NCI-H460 (cell line): ENCODE measurements around the gene NMNAT3. TPM values are rescaled to one million over a fixed set of nuclear protein-coding genes. Genes with fewer than 3 reads are reported as not detected.
"Not testable (repeated sequence)": the region's sequence is repeated elsewhere in the genome, so short reads cannot be mapped to it uniquely, and the experiment has no call there.

Experiments
- DNase-seq: peaks from one replicate; pipeline ENCODE4 v3.0.0-alpha.2; 2016; ENCODE audit warnings: low read depth; ENCODE audit errors: extremely low read depth
- total RNA-seq: library from RNA; depleted of rRNA; stranded (reverse); fragments of >200 nt; shearing (Covaris generic); gene quantifications from 2 replicates; pipeline ENCODE4 v1.2.3, GENCODE V29; 2014

NMNAT3 gene
- total RNA-seq, 1 experiment from 2014 or later: 2.4 TPM

DNA sequence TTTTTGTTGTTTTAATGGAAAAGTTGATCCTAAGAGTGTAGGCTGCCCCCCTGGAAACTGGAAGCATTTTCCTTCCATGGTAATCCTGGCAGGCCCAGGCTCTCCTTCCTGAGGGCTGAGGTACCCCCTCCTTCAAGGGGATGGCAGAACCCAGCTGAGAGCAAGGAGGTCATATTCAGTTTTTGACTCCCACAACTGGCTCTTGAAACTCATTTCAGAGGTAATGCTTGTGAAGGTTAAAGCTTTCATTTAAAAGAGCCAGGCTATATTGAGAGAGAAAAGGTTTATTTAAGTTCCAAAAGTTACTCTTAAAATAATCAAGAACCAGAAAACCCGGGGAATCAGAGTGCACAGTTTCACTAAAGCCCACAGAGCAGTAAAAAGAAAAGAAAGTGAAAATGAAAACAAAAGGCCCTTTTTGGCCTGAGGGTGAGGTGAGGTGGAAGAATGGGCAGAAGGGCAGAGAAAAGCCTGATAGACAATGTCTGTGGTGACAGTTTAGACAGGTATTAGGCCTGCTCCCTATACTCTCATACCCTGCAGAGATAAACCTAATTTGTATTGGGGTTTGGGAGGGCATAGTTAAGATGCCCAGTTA, 91.3 kb downstream of the NMNAT3 start:
- DNase-seq: no peak

DNA sequence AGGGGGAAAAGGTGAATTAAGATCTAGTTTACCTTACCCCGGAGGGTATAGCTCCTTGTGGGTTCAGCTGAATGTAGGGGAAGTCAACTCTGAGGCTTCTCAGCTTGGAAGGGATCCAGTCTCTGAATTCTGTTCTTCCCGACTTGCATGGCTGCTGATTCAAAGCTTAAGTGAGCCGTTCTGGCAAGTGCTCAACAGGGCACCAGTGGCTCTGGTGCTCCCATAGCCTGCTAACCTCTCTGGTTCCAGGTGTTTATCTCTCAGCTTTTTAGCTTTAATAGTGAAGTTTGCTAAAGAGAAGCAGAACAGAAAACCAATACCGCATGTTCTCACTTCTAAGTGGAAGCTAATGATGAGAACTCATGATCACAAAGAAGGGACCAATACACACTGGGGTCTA, 92.0 kb downstream of the NMNAT3 start:
- DNase-seq: no peak

DNA sequence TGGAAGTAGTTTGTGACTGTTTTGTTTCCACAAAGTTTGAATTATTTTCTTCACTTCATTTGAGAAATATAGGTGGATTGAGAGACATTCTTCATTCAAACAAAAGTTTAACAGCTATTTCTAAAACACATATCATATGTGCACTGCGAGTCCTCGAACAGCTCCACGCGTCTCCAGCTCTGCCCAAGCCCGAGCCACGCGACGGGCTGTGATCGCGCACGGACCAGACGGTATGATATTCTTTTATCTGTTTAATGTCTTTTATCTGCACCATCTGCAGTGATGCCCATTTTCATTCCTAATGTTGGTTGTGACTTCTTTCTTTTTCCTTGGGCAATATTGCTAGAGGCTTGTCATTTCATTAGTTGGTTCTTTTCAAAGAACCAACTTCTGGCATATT, 94.1 kb downstream of the NMNAT3 start:
- not testable (repeated sequence) for DNase-seq

DNA sequence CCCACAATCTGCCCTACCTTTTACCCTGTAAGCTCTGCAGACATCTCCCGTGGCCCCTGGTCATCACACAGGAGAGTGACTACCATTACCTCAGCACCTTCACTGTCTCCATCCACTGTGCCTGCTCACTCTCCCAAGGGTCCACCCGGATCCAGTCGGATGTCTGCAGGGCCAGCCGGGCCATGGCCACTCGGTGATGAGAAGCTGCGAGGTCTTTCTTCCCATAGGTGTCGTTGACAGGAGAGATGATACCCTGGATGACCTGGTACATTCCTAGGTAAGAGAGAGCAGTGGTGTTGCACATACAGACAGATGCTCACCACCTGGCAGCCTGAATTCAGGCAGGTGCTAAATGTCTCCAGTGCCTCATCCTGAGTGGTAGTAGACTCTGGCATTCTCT, 99.0 kb downstream of the NMNAT3 start:
- DNase-seq: no peak

DNA sequence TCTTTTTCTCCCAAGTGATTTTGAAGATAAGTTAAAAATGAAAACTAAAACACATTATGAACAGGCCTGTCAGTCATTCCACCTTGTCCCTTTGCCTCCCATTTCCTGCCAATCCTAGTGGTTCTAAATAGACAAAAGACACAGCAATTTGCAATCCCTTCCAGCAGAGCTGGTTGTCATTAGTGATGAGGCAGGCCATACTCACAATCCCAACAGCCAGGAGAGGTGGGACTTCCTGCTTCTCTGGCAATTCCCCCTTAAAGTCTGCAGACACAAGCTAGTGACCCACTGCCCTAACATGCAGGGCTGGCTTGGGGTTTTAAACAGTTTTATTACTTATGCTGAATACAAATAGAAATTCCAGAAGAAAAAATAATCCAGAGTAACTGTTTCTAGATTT, 99.9 kb downstream of the NMNAT3 start:
- no peak for DNase-seq

DNA sequence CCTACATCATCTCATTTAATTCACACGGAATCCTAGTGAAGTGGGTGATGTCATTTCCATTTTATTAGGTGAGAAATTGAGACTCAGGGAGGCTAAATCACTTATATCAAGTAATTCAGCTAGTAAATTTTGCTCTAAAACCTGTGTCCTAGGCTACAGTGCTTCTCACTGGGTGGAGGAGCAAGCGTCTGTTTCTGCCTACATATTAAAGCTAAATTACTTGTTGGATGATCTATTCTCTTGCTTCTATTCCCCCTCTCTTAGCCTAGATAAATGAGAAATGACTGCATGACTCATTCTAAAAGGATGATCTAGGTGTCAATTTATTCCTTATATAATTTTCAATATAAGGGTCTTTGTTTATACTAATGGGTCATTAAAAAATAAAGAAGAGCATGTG, 100.4 kb downstream of the NMNAT3 start:
- no peak for DNase-seq

DNA sequence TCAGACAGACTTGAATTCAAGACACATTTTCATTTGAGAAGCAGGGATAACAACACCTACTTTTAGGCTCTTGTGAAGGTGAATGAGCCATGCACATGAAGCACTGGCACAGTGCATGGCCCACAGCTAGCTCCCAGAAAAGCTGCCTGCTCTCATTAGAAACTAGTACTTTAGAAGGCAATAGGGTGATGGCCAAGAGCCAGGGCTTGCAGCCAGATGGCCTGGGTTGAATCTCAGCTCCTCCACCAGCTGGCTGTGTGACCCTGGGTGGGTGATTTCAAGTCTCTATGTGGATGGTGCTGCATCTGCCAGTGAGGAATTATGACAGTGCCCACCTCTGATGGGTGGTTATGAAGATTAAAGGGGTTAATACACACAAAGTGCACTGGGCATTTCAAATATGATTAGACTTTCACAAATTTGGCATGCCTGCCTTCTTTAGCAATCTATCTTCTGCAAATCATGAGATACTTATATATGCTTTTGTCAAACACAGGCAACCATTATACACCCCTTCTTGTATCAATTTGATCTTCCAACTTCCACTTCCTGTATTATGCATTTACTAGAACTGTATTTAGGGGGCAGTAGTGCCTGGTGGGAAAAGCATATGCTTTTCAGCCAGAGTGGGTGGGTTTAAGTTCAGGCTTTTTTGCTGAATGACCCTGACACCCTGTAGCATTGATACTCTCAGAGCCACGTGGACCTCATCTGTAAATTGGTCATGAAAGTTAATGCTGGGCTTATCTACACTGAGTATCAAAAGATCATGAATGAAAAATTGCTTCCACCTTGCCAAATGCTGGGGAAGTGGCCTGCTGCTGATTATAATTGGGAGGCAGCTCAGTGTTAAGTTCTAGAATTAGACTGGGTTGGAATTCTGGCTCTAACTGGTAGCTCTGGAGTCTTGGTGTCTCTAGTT, 103.5 kb downstream of the NMNAT3 start:
- no peak for DNase-seq

DNA sequence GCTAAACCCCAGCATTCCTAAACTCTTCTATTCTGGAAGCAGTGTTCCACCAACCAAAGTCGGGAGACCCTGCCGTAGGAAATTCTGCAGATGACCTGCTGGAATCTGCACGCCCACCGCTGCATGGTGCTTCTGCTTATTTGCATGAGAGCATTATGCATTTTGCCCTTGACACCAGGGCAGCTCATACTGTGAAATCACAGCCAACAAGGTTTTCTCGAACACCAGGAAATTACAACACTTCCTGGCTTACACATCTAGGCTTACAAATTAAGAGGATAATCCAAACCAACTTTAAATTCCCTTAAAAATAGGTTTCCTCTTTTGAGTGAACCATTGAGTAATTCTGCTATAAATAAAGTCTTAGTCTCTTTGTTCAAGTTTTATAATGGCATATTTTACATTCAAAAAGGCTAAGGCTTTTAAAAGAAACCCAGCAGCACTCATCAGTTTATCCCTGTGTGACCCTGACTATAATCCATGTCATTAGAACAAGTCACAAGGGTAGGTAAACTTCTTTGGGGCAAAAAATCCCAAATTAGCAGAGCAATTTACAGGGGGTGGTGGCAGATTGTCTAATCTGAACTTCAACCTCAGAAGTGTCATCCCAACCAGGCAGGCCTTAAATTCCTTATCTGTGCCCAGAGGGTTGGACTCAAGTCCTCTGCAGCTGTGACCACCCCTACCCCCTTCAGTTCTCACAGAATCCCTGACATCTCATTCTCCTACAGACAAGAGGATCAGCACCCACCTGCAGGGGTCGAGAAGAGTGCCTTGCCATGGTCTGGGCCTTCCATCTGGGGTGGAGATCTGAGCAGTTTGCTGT, 104.7 kb downstream of the NMNAT3 start:
- no peak for DNase-seq

DNA sequence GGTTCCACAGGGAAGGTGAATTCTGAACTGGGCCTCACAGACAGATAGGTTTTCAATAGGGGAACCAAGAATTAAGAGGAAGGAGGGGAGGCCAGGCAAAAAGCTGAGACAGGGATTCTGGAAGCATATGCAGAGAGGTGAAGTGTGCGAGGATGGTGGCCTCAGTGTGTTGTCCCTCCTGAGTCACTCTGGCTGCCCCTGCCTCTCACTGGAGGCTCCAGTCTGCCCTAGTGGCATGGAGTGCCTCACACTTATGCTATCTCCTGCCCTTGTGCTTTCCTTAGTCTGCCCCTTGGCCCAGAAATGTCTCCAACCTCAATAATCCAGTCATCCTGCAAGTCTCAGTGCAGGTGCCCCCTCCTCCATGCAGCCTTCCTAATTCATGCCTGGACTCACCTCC, 106.1 kb downstream of the NMNAT3 start:
- DNase-seq: no peak

DNA sequence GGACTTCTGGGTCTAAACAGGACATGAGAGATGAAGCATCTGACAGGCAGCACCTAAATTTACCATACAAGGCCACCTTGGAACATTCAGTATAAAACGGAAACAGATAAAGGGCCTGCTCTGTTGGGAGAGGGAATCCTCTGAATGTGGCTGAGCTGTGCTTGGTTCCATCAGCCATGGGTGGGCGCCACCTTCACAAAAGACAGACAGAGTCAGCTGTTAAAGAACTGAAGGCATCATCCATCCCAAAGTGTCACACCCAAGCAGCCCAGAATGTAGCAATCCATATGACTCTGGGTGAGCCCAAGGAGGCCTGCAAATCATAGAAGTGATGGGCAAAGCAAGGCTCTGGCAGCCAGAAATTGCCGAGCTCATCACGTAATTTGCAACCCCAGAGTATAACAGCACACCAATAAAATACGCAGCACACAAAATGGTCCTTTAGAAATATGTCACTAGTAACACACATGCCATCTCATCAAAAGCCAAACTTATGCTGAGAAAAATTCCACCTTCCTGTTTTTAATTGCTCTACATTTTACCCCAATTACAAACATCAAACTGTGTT, 113.4 kb downstream of the NMNAT3 start:
- DNase-seq: no peak

DNA sequence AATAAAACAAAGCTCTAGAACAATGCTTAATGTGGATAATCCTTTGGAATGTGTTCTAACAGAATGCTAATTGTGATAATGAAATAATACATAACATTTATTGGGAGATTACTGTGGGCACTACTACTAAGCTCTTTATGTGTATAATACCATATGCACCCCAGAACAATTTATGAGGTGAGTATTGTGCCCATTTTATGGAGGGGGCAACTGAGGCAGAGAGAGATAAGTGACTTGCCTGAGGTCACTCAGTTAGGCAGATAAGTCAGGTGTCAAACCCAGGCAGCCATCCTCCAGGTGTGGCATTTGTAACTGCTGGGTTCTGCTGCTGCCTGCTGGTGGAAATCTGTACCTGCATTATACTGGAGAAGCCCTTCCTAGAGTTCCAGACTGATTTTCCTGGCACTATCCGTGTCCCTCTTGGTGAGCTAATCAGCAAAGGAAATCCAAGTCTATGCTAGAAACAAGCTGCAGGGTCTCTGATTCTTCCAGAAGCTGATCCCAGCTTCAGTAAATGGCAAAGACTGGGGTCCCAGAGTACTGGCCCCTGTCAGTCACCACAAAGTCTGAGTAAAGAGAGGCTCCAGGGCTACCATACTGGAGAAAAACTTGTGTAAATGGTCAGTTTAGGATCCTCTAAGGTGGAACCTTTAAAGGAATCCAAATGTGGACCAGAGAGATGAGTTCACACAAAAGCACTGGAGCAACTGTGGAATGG, 115.7 kb downstream of the NMNAT3 start:
- DNase-seq: no peak

DNA sequence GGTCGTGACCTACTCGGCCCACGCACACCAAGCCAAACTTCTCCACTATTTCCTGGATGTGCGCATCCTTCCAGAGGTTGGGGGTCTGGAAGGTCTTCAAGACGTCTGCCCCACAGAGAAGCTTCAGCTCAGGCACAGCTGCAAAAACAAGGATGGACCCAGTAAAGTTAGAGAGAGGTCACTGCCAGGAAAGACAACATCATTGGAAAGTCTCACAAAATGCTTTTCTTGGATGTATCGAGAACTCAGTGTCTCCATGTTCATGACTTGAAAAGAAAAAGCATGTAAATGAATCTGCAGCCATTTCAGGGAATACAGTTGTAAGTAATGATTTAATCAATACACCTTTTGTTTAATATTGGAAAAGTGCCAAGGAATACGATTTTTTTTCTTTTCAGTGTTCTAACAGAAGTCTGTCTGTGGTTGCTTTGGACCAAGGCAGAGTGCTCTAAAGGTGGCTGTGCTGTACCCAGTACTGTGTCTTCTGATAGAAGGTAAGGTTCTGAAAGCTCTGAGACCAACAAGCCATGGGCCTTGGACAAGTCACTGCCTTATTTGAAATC, 116.4 kb downstream of the NMNAT3 start:
- DNase-seq: no peak

DNA sequence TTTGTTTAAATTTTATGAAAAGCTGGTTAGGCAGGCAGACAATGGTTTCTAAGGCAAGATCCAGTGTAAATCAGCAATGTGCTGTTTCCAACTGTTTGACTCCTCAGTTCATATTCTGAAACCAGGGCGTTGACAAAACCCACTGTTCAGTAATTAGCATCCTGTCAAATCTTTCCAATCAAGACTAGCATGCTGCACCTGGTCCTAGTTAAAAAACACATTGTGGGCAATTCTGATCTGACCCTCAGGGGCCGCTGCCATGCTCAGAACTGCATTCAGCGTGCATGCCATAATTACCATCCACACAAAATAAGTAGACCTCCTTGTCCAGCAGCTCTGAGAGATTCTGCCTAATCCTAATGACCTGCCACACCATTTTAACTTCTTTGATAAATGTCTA, 117.4 kb downstream of the NMNAT3 start:
- no peak for DNase-seq

DNA sequence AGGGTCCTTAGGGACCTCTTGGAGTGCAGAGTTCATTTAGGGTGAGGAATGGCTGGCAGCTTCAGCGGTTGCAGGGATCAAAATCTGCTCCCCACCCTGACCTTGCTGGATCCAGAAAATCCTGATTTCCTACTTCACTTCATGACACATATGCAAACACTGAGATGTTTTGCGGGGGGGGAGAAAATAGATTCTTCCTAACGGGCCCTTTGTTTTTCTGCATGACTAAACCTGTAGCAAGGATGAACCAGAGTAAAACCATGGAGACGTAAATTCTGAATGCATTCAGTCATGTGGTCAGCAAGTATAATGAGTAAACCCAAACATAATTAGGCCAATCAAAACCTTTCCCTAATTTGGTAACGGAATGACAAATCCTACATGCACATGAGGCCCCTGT, 118.2 kb downstream of the NMNAT3 start:
- no peak for DNase-seq

DNA sequence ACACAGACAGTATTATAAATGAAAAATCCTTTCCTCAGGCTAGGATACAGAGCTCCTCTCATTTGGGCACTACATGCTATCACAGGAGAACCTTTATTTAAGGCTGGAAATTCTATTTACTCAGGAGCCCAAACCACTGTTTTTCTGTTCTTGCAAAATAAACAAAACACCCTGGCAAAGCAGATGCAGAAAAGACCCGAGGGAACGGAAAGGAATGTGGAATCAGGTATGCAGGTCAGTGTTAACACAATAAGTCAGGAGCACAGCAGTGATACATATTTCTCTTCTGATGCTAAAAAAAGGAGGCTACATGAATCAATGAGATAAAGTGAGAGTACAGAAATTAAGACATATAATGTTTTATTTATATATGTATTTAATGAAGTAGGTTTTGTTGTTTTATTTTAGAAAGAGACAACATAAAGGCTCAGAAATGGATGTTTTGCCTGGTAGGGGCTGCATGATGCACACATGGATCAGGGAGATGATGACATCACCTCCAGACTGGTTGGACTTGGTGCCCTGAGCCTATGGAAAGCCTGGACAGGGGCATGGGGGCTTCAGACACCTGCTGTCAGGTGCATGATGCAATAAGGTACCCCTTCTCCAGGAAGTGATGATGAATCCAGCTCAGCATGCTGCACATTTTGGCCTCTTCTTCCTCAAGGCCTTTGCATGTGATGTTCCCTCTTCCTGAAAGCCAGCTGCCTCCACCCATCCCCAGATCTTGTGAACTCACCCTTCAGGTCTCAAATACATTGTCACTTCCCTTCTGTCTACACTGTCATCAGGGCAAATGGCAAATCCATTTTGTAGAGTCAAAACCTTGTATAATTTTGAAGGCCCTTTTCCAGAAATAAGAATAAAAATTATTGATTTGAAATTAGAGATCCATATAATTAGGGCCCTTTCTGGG, 119.2 kb downstream of the NMNAT3 start:
- no peak for DNase-seq

DNA sequence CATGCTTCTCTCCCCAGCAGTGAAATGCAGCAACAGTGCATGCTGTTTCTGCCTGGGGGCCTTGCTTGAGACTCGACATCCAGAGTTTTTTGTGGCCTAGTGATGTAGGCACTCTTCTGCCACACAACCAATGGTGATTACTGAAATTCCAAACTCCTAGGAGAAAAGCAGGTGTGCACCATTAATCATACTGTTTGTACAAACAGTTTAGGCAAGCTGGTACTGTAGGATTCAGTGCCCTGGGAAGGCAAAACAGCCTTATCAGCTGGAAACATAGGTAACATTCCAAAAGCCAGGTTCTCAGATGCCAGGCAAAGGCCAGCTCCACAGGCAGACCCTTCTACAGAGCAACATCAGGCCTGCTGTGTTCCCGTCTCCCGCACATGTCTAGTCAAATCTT, 120.7 kb downstream of the NMNAT3 start:
- DNase-seq: no peak

DNA sequence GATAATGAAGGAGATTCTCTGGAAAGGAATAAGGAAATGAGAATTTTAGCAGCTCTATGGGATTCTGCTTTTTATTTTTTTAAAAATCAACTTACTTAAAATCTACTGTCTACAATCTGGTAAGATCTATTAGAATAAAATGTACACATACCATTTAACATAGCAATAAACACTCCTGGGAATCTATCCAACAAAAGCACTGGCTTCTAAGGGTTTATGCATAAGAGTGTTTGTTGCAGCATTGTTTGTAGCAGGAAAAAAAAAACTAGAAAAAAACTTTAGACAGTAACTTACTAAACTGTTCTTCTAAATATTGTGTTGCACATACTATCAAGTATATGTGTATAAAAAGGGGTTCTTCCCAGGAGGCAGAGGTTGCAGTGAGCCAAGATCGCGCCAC, 122.5 kb downstream of the NMNAT3 start:
- DNase-seq: no peak

DNA sequence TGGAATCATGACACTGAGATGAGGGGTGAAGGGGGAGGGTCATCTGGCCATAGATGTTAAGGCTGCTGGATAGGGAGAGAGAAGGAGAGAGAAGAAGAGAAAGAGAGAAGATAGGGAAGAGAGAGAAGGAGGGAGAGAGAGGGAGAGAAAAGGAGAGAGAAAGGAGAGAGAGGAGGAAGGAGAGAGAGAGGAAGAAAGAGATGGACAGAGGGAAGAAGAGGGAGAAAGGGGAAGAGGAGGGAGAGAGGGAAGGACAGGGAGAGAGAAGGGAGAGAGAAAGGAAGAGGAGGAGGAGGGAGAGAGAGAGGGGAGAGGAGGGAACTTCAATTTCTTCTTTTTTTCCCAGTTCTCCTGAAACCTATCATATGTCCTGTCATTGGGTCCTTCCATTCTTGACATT, 123.1 kb downstream of the NMNAT3 start:
- no peak for DNase-seq
